Fibroblast of lung (primary cell): ENCODE results near the gene CCL4L2. TPM values are rescaled to one million over a fixed set of nuclear protein-coding genes. Genes with fewer than 3 reads are reported as not detected.
"Not testable (repeated sequence)": the region's sequence is repeated elsewhere in the genome, so short reads cannot be mapped to it uniquely, and the experiment has no call there.

ENCODE experiments used
- DNase-seq, 2 donors: peaks; one replicate each; pipeline versions ENCODE4 v3.0.0 to v3.0.0-alpha.2; 2010; ENCODE audit warnings: low read depth in 2 of 2
- H2AFZ ChIP-seq: 2 replicates; pipeline ENCODE4 v1.5.1; 2012; ENCODE audit warnings: low read length, control low read depth, inconsistent platforms
- H3K27ac ChIP-seq: 2 replicates; pipeline ENCODE4 v1.5.1; 2011; ENCODE audit warnings: low read length, control low read depth; ENCODE audit not compliant: insufficient read depth
- H3K27me3 ChIP-seq: 2 replicates; pipeline ENCODE4 v1.5.1; 2011; ENCODE audit warnings: mild to moderate bottlenecking, low read length; ENCODE audit not compliant: control insufficient read depth, insufficient read depth
- H3K36me3 ChIP-seq: 2 replicates; pipeline ENCODE4 v1.5.1; 2011; ENCODE audit warnings: low read length; ENCODE audit not compliant: control insufficient read depth, insufficient read depth
- H3K4me1 ChIP-seq: 2 replicates; pipeline ENCODE4 v1.5.1; 2011; ENCODE audit warnings: low read length; ENCODE audit not compliant: control insufficient read depth, insufficient read depth; ENCODE audit errors: extremely low read depth
- H3K4me2 ChIP-seq: 2 replicates; pipeline ENCODE4 v1.5.1; 2011; ENCODE audit warnings: low read length, control low read depth; ENCODE audit not compliant: insufficient read depth; ENCODE audit errors: extremely low read depth
- H3K4me3 ChIP-seq, 4 experiments: fragments of 200-600 bp in 1 of 4; sonication (generic) in 1 of 4; replicated peaks in 1 of 4; 2 replicates each; pipeline ENCODE4 v1.5.1; 2011 to 2016; ENCODE audit warnings: low read length in 4 of 4, low read depth in 3 of 4, mild to moderate bottlenecking in 3 of 4, control low read depth in 2 of 4, inconsistent platforms in 1 of 4, mixed read lengths in 1 of 4; ENCODE audit not compliant: insufficient read depth in 1 of 4; ENCODE audit errors: control extremely low read depth in 1 of 4
- H3K79me2 ChIP-seq: 2 replicates; pipeline ENCODE4 v1.5.1; 2012; ENCODE audit warnings: mild to moderate bottlenecking, low read length, inconsistent platforms; ENCODE audit not compliant: control insufficient read depth, insufficient read depth
- H3K9ac ChIP-seq: 2 replicates; pipeline ENCODE4 v1.5.1; 2011; ENCODE audit warnings: mild to moderate bottlenecking, low read length, control low read depth; ENCODE audit not compliant: insufficient read depth
- H3K9me3 ChIP-seq: 2 replicates; pipeline ENCODE4 v1.5.1; 2012; ENCODE audit warnings: low read depth, low read length; ENCODE audit not compliant: control insufficient read depth, insufficient read depth
- H4K20me1 ChIP-seq: 2 replicates; pipeline ENCODE4 v1.5.1; 2011; ENCODE audit warnings: low read length; ENCODE audit not compliant: control insufficient read depth, insufficient read depth; ENCODE audit errors: extremely low read depth
- EZH2 ChIP-seq: IDR thresholded peaks from 2 replicates; pipeline ENCODE4 v1.5.1; 2012; ENCODE audit warnings: low read length, control low read depth, mild to moderate bottlenecking; ENCODE audit errors: missing control alignments
- polyA plus RNA-seq, 2 donors: library from polyadenylated mRNA; depleted of rRNA in 1 of 2; stranded (reverse) in 1 of 2; unstranded in 1 of 2; fragments of >200 nt; gene quantifications; 2 replicates each; pipeline ENCODE4 v1.2.1, GENCODE V29; 2011 to 2012; ENCODE audit warnings: missing spikeins in 1 of 2
- total RNA-seq: library from RNA; depleted of rRNA; stranded (reverse); fragments of >200 nt; gene quantifications from 2 replicates; pipeline ENCODE4 v1.2.1, GENCODE V29; 2014
- TF ChIP-seq, protein P1 (sequence below), 2 donors: IDR thresholded peaks in 1 of 2; conservative IDR thresholded peaks in 1 of 2; 1 replicate in 1 of 2; 2 replicates in 1 of 2; pipeline ENCODE4 v1.5.1; 2011 to 2012; ENCODE audit warnings: low read length in 2 of 2, control low read depth in 1 of 2, inconsistent platforms in 1 of 2, low read depth in 1 of 2, mild to moderate bottlenecking in 1 of 2

Gene CCL4L2
- total and polyA plus RNA-seq, 2 donors (not counting 1 experiment from before 2014, with no cell fraction given), result not detected

DNA sequence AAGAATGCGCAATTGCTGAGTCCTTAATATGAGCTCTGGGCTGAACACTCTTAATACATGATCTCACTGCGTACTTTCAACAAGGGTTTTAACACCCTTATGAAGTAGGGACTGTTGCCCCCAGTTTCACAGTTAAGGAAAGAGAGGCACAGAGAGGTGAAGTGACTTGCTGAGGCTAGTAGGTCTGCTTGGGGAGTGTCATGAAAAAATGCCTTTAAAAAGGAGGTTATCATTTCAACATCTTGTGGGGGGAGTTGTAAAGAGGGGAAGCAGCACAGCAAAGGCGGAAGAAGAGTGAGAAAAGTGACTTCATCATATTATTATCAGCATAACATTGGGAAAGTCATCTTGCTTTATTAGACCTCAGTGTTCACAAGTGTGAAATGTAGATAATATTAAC, 2.1 kb downstream of the CCL4L2 start:
- Histone ChIP-seq H3K27ac (no peak overlapping the region), H3K4me2 (no peak overlapping the region), H3K79me2 (no peaks in the 10 kb centered on the region), H3K4me1 (no peaks in the 10 kb centered on the region), H4K20me1 (no peaks in the 10 kb centered on the region), H3K9ac (no peak overlapping the region), H3K9me3 (no peaks in the 10 kb centered on the region), H2AFZ (no peak overlapping the region), H3K4me3 (no peak overlapping the region), H3K36me3 (no peaks in the 10 kb centered on the region), H3K27me3 (no peaks in the 10 kb centered on the region)
- DNase-seq, result no peak
- TF ChIP-seq EZH2, result no peak
- TF ChIP-seq, protein P1, sequence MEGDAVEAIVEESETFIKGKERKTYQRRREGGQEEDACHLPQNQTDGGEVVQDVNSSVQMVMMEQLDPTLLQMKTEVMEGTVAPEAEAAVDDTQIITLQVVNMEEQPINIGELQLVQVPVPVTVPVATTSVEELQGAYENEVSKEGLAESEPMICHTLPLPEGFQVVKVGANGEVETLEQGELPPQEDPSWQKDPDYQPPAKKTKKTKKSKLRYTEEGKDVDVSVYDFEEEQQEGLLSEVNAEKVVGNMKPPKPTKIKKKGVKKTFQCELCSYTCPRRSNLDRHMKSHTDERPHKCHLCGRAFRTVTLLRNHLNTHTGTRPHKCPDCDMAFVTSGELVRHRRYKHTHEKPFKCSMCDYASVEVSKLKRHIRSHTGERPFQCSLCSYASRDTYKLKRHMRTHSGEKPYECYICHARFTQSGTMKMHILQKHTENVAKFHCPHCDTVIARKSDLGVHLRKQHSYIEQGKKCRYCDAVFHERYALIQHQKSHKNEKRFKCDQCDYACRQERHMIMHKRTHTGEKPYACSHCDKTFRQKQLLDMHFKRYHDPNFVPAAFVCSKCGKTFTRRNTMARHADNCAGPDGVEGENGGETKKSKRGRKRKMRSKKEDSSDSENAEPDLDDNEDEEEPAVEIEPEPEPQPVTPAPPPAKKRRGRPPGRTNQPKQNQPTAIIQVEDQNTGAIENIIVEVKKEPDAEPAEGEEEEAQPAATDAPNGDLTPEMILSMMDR (conservative IDR thresholded peaks at IDR 0.05 in 1 of 2, IDR thresholded peaks at IDR 0.05 in 1 of 2; ENCODE audit: low read depth in 1 of 2, low read length in 2 of 2), result no peak

DNA sequence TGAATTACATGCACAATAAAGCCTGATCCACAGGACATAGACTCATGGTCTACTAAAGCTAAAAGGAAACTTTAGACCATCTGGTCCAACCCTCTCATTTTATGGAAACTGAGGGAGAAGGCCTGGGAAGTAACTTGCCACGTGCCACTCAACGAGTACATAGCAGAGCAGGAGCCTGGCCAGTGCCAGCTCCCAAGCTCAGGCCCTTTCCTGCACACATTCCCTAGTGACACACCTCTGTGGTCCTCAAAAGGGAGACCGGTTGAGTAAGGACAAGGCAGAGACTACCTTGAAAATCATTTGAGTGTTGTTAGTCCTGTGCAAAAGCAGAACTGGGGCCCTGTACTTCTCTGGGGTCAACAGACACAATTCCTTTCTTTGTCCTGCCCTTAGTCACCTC, 2.8 kb downstream of the CCL4L2 start:
- no peak overlapping the region for H3K4me3 ChIP-seq
- no peaks in the 10 kb centered on the region for H3K79me2 ChIP-seq
- no peaks in the 10 kb centered on the region for H3K36me3 ChIP-seq
- TF ChIP-seq, protein P1 (conservative IDR thresholded peaks at IDR 0.05 in 1 of 2, IDR thresholded peaks at IDR 0.05 in 1 of 2; ENCODE audit: low read depth in 1 of 2, low read length in 2 of 2), result no peak
- TF ChIP-seq EZH2, result no peak
- H4K20me1 ChIP-seq, result no peaks in the 10 kb centered on the region
- no peak overlapping the region for H3K27ac ChIP-seq
- H3K9ac ChIP-seq, result no peak overlapping the region
- H3K4me2 ChIP-seq, result no peak overlapping the region
- no peak for DNase-seq
- H3K27me3 ChIP-seq, result no peaks in the 10 kb centered on the region
- H3K4me1 ChIP-seq, result no peaks in the 10 kb centered on the region
- H3K9me3 ChIP-seq, result no peaks in the 10 kb centered on the region
- H2AFZ ChIP-seq, result no peak overlapping the region

DNA sequence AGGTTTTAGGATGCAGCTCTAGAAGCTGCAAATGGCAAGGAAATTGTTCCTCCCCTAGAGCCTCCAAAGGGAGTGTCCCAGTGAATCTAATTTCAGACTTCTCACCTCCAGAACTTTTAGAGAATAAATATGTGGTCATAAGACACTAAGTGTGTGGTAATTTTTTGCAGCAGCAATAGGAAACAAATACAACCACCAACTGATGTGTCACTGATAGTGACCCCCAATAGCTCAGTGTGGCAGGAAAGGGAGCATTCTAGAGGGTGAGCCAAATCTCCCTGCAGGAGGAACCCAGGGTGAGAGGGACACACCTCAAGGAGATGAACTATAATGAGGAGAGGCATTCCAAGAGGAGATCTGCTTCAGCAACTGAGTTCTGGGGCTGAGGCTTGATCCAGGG, 4.1 kb downstream of the CCL4L2 start:
- H3K27ac ChIP-seq, result no peak overlapping the region
- no peak overlapping the region for H3K4me2 ChIP-seq
- no peaks in the 10 kb centered on the region for H3K9me3 ChIP-seq
- no peaks in the 10 kb centered on the region for H3K36me3 ChIP-seq
- DNase-seq, result no peak
- H3K27me3 ChIP-seq, result no peaks in the 10 kb centered on the region
- no peak for TF ChIP-seq EZH2
- TF ChIP-seq, protein P1 (conservative IDR thresholded peaks at IDR 0.05 in 1 of 2, IDR thresholded peaks at IDR 0.05 in 1 of 2; ENCODE audit: low read depth in 1 of 2, low read length in 2 of 2), result no peak
- no peaks in the 10 kb centered on the region for H3K79me2 ChIP-seq
- H4K20me1 ChIP-seq, result no peaks in the 10 kb centered on the region
- H3K4me3 ChIP-seq, result no peak overlapping the region
- no peak overlapping the region for H2AFZ ChIP-seq
- no peak overlapping the region for H3K9ac ChIP-seq
- no peaks in the 10 kb centered on the region for H3K4me1 ChIP-seq

DNA sequence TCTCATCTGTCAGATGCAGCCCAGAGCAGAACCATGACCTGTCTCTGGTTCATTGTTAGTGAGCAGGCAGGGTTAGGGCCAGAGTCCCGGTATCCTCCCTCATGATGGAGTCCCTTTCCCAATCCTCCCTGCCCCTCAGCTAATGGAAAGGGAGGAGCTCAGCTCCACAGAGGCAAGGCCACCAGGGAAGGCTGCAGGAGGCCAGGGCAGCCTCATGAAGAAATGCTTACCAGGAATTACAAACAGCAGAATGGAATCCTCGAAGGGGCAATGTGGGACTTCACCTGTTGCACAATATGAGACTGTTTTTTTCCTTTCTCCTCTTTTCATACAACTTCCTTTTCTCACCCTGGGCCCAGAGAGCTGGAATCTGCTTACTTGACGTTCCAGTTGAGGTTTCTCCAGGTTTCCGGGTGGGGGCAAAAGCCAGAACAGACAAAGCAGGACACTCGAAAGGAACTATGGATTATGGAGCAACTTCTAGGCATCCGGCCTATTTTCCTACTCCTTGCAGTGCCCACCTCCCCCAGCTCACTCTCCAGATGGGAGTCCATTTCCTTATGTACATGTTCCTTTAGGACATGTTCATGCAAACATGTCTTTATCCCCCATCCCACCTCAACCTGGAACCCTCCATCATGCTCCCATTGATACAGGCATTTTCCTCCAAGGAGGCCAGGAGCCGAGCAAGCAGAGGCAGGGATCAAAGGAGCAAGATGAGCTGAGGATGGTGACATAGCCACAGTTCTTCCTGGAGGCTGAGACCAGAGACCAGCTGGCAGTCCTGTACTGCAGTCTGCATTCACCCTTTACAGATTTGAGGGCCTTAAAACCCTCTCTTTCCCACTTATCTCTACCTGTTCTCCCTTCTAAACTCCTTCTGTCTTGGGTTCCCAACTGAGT, 4.8 kb downstream of the CCL4L2 start:
- H3K4me3 ChIP-seq, H3K9me3 ChIP-seq, H3K27me3 ChIP-seq, H3K79me2 ChIP-seq, H3K4me1 ChIP-seq, H3K4me2 ChIP-seq, H3K27ac ChIP-seq, H3K9ac ChIP-seq, H3K36me3 ChIP-seq, DNase-seq, H4K20me1 ChIP-seq, H2AFZ ChIP-seq: not testable (repeated sequence)
